HG03139 (cell line): ENCODE measurements around the gene LENG1.

ENCODE experiments used
- ATAC-seq: cut with Tn5 transposase; IDR thresholded peaks from one replicate; pipeline ENCODE4 v1.9.1; 2021; ENCODE audit not compliant: unreplicated experiment

The LENG1 gene

DNA sequence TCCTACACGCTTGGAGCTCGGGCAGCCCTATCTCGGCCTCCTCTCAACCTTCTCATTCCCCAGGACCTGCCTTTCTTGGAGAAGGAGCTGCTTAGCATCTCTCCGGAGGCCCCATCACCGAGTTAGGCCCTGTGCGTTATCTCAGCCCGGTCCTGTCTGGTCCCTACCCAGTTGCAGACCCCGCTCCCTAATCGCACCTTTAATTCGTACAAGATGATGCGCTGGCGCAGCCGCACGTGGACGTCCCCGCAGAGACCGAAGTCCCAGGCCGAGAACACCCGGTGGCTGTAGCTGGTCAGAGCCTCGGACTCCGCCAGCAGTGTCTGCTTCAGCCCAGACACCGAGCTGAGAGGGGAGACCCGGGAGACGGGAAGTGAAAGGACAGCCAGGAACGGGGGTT lies 5.7 kb upstream of the LENG1 start:
- no peak for ATAC-seq

- ATAC-seq: no peak
These were observed 5.0 kb upstream of the LENG1 start for GRCh38 chr19:54164369-54165068.

GRCh38 chr19:54162884-54163283 lies 3.4 kb upstream of the LENG1 start:
- no peak for ATAC-seq

- no peak for ATAC-seq
These were observed 2.8 kb upstream of the LENG1 start for GRCh38 chr19:54162241-54162805.

- ATAC-seq: no peak
These were observed 1.3 kb upstream of the LENG1 start for GRCh38 chr19:54160854-54161253.

DNA sequence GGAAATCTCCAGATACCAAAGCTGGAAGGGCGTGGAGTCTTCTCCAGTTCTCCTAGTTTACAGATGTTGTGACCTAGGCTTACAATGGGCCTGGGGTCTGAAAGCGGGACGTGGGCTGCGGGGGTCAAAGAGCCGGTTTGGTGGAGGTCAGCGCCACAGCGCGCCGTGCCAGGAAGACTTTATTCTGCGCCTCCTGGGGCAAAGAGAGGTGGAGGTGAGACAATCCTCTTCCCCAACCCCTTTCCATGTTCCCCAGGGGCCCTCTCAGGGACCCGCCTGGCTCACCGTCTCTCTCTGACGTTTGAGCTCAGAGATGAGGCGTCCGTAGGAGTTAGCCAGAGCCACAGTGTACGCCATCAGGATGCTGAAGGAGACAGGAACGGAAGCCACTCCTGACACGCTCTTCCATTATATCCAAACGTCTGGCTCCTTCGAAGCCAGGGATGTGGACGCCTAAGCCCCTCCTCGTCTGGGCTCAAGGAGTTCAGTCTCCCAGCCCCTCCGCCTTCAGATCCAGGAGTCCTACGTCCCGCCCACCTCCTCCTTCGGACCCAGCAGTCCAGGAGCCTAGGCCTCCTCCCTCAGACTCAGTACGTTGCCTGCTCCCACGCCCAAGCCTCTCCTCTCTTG lies 776 bp upstream of the LENG1 start:
- no peak for ATAC-seq

- no peak for ATAC-seq
These were observed 639 bp downstream of the LENG1 start for GRCh38 chr19:54158812-54159351.

DNA sequence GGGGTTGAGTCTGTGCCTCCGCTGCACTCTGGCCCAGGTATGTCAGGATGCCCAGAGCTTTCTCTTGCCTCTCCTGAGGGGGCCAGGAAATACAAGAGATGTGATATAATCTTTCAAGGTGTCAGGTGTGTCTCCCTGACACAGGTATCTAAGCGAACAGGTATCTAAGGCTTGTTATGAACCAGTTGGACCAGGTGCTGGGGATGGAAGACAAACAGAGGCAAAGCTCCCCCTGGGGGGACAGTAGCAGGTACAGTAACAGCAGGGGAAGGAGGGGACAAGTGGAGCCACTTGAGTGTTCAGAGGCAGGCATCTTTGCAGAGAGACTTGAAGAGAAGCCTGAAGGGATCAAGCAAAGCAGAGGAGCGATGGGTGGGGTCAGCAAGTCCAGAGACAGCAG lies 2.6 kb downstream of the LENG1 start:
- ATAC-seq: no peak

- no peak for ATAC-seq
These were observed 3.0 kb downstream of the LENG1 start for GRCh38 chr19:54156490-54156889.

- no peak for ATAC-seq
These were observed 3.8 kb downstream of the LENG1 start for GRCh38 chr19:54155694-54156093.

GRCh38 chr19:54154603-54155345 lies 4.7 kb downstream of the LENG1 start:
- ATAC-seq: no peak

DNA sequence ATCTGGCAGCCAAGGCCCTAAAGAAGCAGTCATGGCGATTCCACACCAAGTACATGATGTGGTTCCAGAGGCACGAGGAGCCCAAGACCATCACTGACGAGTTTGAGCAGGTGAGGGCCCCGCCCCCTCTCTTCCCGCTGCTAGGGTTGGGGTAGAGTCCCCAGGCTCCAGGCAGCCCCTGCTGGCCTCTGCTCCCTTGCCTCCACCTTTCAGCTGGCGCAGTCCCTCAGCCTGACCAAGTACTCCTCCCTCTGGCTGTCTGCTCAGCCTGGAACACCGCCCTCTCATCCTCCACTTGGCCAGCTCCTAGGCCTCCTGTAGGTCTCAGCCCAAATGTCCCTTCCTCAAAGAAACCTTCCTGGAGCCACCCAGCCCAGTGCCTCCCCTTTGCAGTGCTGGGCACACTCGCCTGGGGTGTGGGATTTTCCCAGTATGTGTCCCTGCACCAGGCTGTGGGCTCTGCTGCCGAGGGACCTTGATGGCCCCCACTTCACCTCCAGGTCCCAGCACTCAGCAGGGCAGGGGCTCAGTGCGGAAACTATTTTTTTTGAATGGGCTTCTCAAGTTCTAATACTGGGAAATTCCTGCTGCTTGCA lies 5.7 kb downstream of the LENG1 start:
- ATAC-seq: no peak

GRCh38 chr19:54152878-54153524 lies 6.5 kb downstream of the LENG1 start:
- no peak for ATAC-seq

DNA sequence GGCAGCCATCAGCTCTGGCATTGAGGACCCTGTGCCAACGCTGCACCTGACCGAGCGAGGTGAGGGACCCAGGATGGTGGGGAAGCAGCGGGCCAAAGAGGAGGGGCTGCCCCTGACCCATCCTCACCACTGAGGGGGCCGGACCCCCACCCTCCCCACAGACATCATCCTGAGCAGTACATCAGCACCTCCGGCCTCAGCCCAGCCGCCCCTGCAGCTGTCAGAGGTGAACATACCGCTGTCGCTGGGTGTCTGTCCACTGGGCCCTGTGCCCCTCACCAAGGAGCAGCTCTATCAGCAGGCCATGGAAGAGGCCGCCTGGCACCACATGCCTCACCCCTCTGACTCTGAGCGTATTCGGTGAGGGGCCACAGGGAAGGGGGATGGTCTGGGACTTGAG lies 7.3 kb downstream of the LENG1 start:
- ATAC-seq: no peak

DNA sequence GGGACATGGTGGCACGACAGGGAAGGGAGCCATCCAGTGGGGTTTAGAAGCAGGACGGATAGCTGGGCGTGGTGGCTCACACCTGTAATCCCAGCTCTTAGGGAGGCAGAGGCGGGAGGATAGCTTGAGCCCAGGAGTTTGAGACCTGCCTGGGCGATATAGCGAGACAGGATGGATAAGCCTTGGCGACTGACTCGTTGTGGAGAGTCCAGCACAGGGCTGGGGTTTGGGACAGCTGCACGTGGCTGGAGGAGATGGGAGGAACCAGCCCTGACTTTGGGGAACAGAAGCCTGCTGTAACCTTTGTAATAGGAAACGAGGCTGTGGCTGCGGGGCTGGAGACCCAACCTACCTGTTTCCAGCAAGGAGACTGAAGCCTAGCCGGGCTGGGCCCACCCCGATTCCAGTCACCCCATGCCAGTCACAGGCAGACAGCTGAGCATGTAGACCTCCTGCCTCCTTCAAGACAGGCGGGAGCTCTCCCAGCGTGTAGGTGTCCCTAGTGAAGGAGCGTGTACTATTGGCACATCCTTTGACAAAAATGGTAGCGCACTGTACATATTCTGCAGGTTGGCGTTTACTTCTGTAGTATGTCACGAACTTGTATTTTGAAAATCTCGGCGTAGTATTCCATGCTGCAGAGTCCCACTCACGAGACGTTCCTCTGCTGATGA lies 8.0 kb downstream of the LENG1 start:
- no peak for ATAC-seq

GRCh38 chr19:54149021-54149812 lies 10.3 kb downstream of the LENG1 start:
- no peak for ATAC-seq

- ATAC-seq: no peak
These were observed 11.4 kb downstream of the LENG1 start for GRCh38 chr19:54148158-54148557.

GRCh38 chr19:54147676-54148075 lies 11.8 kb downstream of the LENG1 start:
- no peak for ATAC-seq

DNA sequence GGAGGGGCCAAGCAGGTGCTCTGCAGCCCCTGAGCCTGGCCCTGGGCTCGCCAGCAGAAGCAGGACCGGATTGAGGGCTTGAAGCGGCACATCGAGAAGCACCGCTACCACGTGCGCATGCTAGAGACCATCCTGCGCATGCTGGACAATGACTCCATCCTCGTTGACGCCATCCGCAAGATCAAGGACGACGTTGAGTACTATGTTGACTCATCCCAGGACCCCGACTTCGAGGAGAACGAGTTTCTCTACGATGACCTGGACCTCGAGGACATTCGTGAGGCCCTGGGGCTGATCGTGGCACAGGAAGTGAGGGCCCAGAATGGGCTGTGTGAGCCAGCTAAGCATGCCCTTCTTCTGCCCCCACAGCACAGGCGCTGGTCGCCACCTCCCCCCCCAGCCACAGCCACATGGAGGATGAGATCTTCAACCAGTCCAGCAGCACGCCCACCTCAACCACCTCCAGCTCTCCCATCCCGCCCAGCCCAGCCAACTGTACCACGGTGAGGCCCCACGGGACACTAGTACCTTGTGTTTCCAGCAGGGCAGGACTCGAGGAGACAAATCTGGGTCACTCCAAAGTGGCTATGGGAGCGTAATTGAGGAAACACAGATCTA lies 13.9 kb downstream of the LENG1 start:
- ATAC-seq: no peak
